Ovary (tissue), 10 donors: ENCODE results near the gene CCDC17. TPM values are rescaled to one million over a fixed set of nuclear protein-coding genes. Genes with fewer than 3 reads are reported as not detected.
A peak's percentile ranks its signal among the peaks of the same experiment; 100 is the strongest.

Source experiments
- DNase-seq, 5 donors: peaks; one replicate each; pipeline ENCODE4 v3.0.0-alpha.2; 2019 to 2020
- H3K27ac ChIP-seq, 2 donors: fragments of 200-600 bp; one replicate each; pipeline versions ENCODE4 v1.5.1 to v1.8.0; 2019 to 2022
- H3K27me3 ChIP-seq: fragments of 200-600 bp; one replicate; pipeline ENCODE4 v1.8.0; 2022
- H3K36me3 ChIP-seq: fragments of 200-600 bp; sonication (generic); one replicate; pipeline ENCODE4 v1.5.1; 2019
- H3K4me1 ChIP-seq: one replicate; pipeline ENCODE4 v1.8.1; 2013; ENCODE audit warnings: mild to moderate bottlenecking, moderate library complexity; ENCODE audit not compliant: insufficient read depth
- H3K4me3 ChIP-seq: fragments of 200-600 bp; sonication (generic); one replicate; pipeline ENCODE4 v1.5.1; 2017
- H3K9me3 ChIP-seq, 2 donors: fragments of 200-600 bp in 1 of 2; sonication (generic) in 1 of 2; one replicate each; pipeline versions ENCODE4 v1.5.1 to v1.8.1; 2013 to 2019; ENCODE audit warnings: mild to moderate bottlenecking in 1 of 2, moderate library complexity in 1 of 2
- EP300 ChIP-seq: sonication (generic); formaldehyde crosslinking; IDR thresholded peaks from one replicate; pipeline ENCODE4 v1.6.1; 2017; ENCODE audit warnings: antibody characterized with exemption
- POLR2A ChIP-seq: fragments of 450-650 bp; IDR thresholded peaks from one replicate; pipeline ENCODE4 v1.6.1; 2017; ENCODE audit warnings: antibody characterized with exemption, mild to moderate bottlenecking, moderate library complexity
- WGBS, 3 donors: extraction: QIAGEN DNeasy Blood & Tissue Kit in 1 of 3; methylation state at CpG; one replicate each; pipeline versions ENCODE4 v1.1.5 to v1.1.7; 2013 to 2017; 5-methylcytosine and 5-hydroxymethylcytosine counted together
- intact Hi-C, 4 donors: fragments of 100-400 bp; cut with DNase I; formaldehyde crosslinking; loops; one replicate each; pipeline versions ENCODE4 v1.11.0 to v1.15.1; 2022 to 2023
- long read RNA-seq, 3 donors: library from polyadenylated mRNA in 2 of 3; unstranded in 2 of 3; transcript quantifications; one replicate each; pipeline ENCODE4 v2.0.0 and lab custom pipeline, GENCODE V29; 2021 to 2026
- polyA plus RNA-seq, 2 donors: library from polyadenylated mRNA; stranded (reverse); fragments of 200-250 nt in 1 of 2; fragments of 350-450 nt in 1 of 2; fragmentation: Illumina TruSeq in 1 of 2; extraction: RNeasy Lipid Tissue Mini Kit (QIAGEN cat#74804) in 1 of 2; gene quantifications; one replicate each; pipeline ENCODE4 v1.2.3, GENCODE V29; 2013 to 2014
- total RNA-seq, 7 donors: library from RNA; depleted of rRNA in 2 of 7; stranded (reverse); fragments of >200 nt in 2 of 7; fragmentation: NEBNext Ultra II Directional in 3 of 7; extraction: Animal tissue kit (Norgen Biotek cat#: 25700) in 3 of 7; gene quantifications; one replicate each; pipeline versions ENCODE4 v1.1.0 to v1.2.4, GENCODE V29; 2016 to 2023
- TF ChIP-seq, protein P1 (sequence below), 3 donors: fragments of 450-650 bp in 2 of 3; fragments of 200-600 bp in 1 of 3; IDR thresholded peaks; one replicate each; pipeline versions ENCODE4 v1.5.1 to v1.8.0; 2016 to 2022; ENCODE audit warnings: antibody characterized with exemption in 3 of 3, mild to moderate bottlenecking in 1 of 3
- donor health status: DM: no; HTN: no; CAD: no; lungs with moderate emphysema.
- donor health status: DM: no; HTN: no; CAD: no.
- donor health status: Bipolar disorder and iron deficiency.
- donor health status: DM: yes; HTN: yes; CAD: no.
- donor health status: DM: no; HTN: no; CAD: no.
- donor health status: DM: yes; HTN: yes; CAD: no.

The CCDC17 gene
- total RNA-seq (10 to 100 TPM in 1 of 7 donors, 1 to 10 TPM in 6; 1.3 to 30.2 (median 3.7) TPM), polyA plus RNA-seq (1 to 10 TPM; 1.4 to 1.5 TPM)
- long read RNA-seq, donor 1, partial matches to known transcripts = 0 of 3 reads
- long read RNA-seq, donor 1, other reads (novel, unspliced or antisense) = 3 of 3 reads
- long read RNA-seq, donor 2 = 0 reads
- long read RNA-seq, donor 3, partial matches to known transcripts = 2 of 6 reads
- long read RNA-seq, donor 3, other reads (novel, unspliced or antisense) = 4 of 6 reads

DNA sequence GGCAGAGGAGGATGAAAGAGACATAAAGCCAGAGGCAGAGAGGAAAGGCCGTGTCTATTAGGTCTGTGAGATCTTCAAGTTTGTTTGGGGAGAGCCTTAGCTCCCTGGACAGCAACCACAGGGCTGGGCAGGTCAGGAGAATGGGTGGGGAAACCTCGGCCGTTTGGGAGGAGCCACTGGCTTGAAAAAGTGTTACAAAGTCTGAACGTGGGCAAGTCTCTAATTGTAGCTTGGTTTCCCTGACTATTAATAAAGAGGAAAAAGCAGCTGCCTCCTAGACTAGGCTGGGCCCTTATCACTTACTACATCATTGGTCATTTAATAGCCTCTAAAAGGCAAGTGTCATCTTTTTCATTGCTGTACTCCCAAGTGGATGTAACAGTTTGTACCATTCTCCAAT, at the start of gene CCDC17:
Gene CCDC17, minus strand, starts transcription at position 83 of the 400 bp plus-strand sequence. CDS start 145 bp downstream, outside the sequence.
- H3K36me3 ChIP-seq = no peaks in the 10 kb centered on the region
- 17 to 38% (median 28%) methylated on average over 4 of the region's 4 CpGs for WGBS, 3 donors

DNA sequence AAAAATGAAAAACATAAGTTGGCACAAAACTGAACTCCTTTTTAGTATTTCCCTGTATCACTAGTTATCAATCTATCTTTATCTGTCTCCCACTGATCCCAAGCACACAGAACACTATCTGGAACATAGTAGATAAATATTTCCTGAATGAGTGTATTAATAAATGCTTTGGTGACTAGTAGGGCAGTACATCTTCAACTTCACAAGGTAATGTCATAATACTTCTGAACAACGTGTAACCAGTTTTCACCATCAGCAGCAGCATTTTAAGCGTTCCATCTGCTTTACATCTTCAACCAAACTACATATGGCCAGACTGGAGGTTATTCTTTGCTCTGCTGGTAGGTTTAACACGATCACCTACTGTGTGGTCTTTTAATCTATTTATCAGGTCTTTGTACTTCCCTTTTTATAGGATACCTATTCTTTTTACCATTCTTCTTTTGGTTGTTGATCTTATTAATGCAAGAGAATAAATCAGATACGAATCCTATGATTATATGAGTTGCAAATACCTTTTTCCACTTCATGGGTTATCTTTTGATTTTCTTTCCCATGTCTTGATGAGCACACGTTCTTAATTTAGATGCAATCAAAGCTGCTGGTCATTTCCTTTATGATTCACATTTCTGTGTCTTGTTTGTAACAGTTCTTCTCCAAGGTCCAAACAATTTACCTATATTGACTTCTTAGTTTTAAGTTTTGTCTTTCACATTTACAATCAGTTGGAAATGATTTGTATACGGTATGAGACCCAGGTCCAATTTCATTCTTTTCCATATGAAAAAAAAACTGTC, 46.2 kb upstream of the CCDC17 start:
- no peak for DNase-seq
- H3K4me3 ChIP-seq = no peak overlapping the region
- H3K27me3 ChIP-seq = no peaks in the 10 kb centered on the region
- no peaks in the 10 kb centered on the region for H3K36me3 ChIP-seq
- no peaks in the 10 kb centered on the region for H3K9me3 ChIP-seq
- intact Hi-C loops = no loop called here
- WGBS, 3 donors = 75 to 83% (median 81%) methylated on average over 6 of the region's 6 CpGs
- no peak for TF ChIP-seq POLR2A
- TF ChIP-seq, protein P1, sequence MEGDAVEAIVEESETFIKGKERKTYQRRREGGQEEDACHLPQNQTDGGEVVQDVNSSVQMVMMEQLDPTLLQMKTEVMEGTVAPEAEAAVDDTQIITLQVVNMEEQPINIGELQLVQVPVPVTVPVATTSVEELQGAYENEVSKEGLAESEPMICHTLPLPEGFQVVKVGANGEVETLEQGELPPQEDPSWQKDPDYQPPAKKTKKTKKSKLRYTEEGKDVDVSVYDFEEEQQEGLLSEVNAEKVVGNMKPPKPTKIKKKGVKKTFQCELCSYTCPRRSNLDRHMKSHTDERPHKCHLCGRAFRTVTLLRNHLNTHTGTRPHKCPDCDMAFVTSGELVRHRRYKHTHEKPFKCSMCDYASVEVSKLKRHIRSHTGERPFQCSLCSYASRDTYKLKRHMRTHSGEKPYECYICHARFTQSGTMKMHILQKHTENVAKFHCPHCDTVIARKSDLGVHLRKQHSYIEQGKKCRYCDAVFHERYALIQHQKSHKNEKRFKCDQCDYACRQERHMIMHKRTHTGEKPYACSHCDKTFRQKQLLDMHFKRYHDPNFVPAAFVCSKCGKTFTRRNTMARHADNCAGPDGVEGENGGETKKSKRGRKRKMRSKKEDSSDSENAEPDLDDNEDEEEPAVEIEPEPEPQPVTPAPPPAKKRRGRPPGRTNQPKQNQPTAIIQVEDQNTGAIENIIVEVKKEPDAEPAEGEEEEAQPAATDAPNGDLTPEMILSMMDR (IDR thresholded peaks at IDR 0.05) = no peak
- TF ChIP-seq EP300 = no peak
- H3K27ac ChIP-seq = no peak overlapping the region
- peaks cover 9% of the 10 kb centered on the region for H3K4me1 ChIP-seq

More for the DNA sequence above, at the start of gene CCDC17:
- no peak within 1 kb of the TSS for H3K4me3 ChIP-seq
- H3K9me3 ChIP-seq = no peaks in the 10 kb centered on the region
- H3K27ac ChIP-seq = peak within 1 kb of the TSS in 1 of 2 donors; percentile 52
- no peaks in the 10 kb centered on the region for H3K4me1 ChIP-seq
- DNase-seq = no peak
- TF ChIP-seq, protein P1 (IDR thresholded peaks at IDR 0.05) = no peak
- TF ChIP-seq EP300 (no peak), POLR2A (no peak)
- intact Hi-C loops = no loop called here
- no peaks in the 10 kb centered on the region for H3K27me3 ChIP-seq

DNA sequence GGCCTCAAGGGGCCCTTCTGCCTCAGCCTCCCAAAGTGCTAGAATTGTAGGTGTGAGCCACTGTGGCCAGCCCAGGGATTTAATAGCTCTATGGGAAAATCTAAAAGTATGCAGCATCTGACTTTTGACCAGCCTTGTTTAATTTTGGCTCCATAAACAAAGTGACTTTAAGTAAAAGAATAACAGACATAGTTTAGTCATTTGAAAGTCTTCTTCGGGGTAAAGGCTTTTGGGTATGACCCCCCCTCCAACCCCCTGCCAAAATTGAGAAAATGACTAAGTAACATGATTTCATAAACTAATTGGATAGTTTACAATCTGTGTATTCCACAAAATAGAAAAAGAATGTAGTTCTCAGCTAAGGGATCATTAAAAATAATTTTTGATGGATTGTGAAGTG, 45.5 kb upstream of the CCDC17 start:
- no peak overlapping the region for H3K27ac ChIP-seq
- TF ChIP-seq EP300 (no peak), POLR2A (no peak)
- TF ChIP-seq, protein P1 (IDR thresholded peaks at IDR 0.05) = no peak

DNA sequence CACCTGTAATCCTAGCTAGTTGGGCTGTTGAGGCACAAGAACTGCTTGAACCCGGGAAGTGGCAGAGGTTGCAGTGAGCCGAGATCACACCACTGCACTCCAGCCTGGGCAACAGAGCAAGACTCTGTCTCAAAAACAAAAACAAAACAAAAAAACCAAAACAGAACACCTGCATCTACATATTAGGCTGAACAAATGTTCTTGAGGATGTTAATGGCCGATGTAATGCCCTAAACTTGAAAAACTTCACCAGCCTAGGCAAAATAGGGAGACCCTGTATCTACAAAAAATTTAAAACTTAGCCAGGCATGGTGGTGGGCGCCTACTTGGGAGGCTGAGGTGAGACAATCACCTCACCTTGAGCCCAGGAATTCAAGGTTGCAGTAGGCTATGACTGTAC, 44.7 kb upstream of the CCDC17 start:
- Histone ChIP-seq H3K4me1 (peaks cover 7% of the 10 kb centered on the region), H3K27ac (no peak overlapping the region), H3K9me3 (no peaks in the 10 kb centered on the region), H3K27me3 (no peaks in the 10 kb centered on the region), H3K4me3 (no peak overlapping the region), H3K36me3 (no peaks in the 10 kb centered on the region)
- TF ChIP-seq POLR2A (no peak), EP300 (no peak)
- TF ChIP-seq, protein P1 (IDR thresholded peaks at IDR 0.05) = no peak
- 93 to 98% (median 94%) methylated on average over 4 of the region's 4 CpGs for WGBS, 3 donors
- no peak for DNase-seq
- intact Hi-C loops = no loop called here

More for the DNA sequence above, 45.5 kb upstream of the CCDC17 start:
- H3K36me3 ChIP-seq = no peaks in the 10 kb centered on the region
- no peaks in the 10 kb centered on the region for H3K27me3 ChIP-seq
- WGBS, 3 donors = 6 to 39% (median 37%) methylated on average over 1 of the region's 1 CpG
- H3K4me1 ChIP-seq = peaks cover 7% of the 10 kb centered on the region
- no peak overlapping the region for H3K4me3 ChIP-seq
- DNase-seq = no peak
- intact Hi-C loops = no loop called here
- H3K9me3 ChIP-seq = no peaks in the 10 kb centered on the region
